GM12864 (cell line): ENCODE data around the gene GGT1.
"Not testable (repeated sequence)": the region's sequence is repeated elsewhere in the genome, so short reads cannot be mapped to it uniquely, and the experiment has no call there.

Source experiments
- DNase-seq: peaks from one replicate; pipeline ENCODE4 v3.0.0-alpha.2; 2011; ENCODE audit warnings: low read depth
- H3K4me3 ChIP-seq: 2 replicates; pipeline ENCODE4 v1.5.1; 2011; ENCODE audit warnings: mild to moderate bottlenecking, low read depth, low read length, control low read depth
- TF ChIP-seq, protein P1 (sequence below): IDR thresholded peaks from 2 replicates; pipeline ENCODE4 v1.5.1; 2011; ENCODE audit warnings: low read depth, mild to moderate bottlenecking, moderate library complexity, low read length, control low read depth, inconsistent platforms; ENCODE audit errors: missing control alignments

The GGT1 gene

DNA sequence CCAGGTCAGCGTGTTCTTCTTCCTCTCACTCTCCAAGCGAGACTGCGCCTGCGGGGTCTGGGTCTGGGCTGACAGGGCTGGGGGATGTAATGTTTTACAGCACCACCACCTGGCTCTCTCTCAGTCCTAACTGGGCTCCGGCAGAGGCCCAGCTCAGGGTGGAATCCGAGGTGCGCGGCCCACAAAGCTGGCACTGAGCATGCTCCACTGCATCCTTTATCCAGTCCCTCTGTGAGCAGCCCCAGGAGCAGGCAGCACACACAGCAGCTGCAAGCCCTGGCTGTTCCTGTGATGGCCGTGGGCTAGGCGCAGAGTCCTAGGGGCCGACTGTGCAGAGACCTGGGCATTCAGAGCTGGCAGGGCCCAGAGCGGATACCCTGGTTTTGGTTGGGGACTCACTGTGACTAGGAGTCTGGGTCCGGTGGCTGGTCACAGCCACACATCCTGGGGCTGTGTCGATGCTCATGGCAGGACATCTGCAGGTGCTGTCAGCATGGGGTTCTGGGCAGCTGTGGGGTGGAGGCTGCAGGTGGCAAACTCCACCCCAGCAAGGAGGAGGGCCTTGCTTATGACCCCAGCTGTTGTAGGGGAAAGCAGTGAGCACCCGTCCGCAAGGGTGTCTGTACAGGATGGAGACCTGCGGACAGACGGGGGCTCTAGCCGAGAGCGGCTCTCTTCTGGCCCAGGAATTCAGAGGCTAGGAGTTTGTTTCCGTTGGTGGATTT is 14.1 kb upstream of the GGT1 start:
- no peak overlapping the region for H3K4me3 ChIP-seq
- no peak for DNase-seq
- TF ChIP-seq, protein P1, sequence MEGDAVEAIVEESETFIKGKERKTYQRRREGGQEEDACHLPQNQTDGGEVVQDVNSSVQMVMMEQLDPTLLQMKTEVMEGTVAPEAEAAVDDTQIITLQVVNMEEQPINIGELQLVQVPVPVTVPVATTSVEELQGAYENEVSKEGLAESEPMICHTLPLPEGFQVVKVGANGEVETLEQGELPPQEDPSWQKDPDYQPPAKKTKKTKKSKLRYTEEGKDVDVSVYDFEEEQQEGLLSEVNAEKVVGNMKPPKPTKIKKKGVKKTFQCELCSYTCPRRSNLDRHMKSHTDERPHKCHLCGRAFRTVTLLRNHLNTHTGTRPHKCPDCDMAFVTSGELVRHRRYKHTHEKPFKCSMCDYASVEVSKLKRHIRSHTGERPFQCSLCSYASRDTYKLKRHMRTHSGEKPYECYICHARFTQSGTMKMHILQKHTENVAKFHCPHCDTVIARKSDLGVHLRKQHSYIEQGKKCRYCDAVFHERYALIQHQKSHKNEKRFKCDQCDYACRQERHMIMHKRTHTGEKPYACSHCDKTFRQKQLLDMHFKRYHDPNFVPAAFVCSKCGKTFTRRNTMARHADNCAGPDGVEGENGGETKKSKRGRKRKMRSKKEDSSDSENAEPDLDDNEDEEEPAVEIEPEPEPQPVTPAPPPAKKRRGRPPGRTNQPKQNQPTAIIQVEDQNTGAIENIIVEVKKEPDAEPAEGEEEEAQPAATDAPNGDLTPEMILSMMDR: no peak

DNA sequence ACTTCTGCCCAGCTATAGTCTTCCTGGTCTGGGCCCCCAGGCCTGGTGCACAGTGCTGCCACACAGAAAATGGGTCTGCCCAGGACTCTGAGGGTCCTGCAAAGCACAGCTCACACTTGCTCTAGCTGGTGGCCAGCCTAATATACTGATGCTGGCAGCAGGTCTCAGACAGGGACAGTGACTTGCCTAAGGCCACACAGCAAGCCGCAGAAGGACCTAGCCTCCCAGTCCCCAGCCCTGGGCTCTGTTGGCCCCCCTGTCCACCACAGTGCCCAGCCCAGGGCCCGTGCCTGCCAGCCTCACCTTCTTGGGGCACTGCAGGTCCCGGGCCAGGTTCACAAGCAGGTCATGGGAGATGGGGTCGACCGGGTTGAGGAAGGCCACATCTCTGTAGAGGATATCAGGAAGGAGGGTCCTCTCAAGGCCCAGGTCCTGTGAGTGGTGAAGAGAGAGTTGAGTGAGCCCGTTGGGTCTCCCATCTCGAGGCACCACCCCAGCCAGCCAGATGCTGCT is 13.4 kb upstream of the GGT1 start:
- H3K4me3 ChIP-seq: no peak overlapping the region
- no peak for DNase-seq
- TF ChIP-seq, protein P1: no peak

DNA sequence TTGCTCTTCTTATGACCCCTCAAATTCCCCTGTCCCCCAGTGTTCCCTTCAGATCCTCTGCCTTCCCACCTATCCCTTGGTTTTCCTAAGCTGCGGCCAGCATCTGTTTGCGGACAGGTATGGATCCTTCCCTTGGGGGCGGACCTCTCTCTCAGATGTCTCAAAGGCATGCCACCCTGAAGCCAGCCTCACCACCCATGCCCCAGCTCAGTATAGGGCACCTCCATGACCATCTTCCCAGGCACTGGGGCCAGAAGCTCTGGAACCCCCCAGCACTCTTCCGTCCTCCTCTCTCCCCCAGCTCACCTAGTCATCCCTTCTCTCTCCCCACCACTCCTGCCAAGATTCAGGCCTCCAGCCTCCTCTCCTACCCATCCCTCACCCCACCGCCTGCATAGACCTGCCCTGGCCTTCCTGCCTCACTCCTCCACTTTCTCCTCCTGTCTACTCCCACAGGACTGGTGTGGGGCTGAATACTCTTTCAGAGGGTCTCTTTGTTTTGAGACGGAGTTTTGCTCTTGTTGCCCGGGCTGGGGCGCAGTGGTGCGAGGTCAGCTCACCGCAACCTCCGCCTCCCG is 12.3 kb upstream of the GGT1 start:
- DNase-seq: no peak
- no peak overlapping the region for H3K4me3 ChIP-seq
- TF ChIP-seq, protein P1: no peak

DNA sequence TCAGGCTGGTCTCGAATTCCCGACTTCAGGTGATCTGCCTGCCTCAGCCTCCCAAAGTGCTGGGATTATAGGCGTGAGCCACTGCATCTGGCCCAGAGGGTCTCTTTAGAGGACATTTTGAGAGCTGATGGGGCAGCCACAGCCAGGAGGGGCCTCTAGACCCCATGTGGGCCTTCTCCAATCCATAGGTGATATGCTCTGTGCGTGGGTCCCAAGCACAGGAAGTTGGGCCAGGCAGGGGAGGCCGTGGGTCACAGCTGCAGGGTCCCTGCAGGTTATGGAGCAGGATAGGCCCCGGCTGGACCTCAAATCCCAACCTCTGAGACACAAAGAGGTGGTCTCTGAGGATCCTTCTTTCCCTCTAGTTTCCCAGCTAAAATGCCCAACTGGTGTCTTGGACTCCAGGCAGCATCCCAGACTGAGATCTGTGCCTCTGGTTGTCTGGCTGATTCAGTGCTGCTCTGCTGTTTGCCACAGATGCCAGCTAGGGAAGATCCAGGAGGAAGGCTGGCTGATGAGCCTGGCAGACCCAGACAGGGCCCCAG is 11.6 kb upstream of the GGT1 start:
- no peak for DNase-seq
- H3K4me3 ChIP-seq: no peak overlapping the region
- TF ChIP-seq, protein P1: no peak

DNA sequence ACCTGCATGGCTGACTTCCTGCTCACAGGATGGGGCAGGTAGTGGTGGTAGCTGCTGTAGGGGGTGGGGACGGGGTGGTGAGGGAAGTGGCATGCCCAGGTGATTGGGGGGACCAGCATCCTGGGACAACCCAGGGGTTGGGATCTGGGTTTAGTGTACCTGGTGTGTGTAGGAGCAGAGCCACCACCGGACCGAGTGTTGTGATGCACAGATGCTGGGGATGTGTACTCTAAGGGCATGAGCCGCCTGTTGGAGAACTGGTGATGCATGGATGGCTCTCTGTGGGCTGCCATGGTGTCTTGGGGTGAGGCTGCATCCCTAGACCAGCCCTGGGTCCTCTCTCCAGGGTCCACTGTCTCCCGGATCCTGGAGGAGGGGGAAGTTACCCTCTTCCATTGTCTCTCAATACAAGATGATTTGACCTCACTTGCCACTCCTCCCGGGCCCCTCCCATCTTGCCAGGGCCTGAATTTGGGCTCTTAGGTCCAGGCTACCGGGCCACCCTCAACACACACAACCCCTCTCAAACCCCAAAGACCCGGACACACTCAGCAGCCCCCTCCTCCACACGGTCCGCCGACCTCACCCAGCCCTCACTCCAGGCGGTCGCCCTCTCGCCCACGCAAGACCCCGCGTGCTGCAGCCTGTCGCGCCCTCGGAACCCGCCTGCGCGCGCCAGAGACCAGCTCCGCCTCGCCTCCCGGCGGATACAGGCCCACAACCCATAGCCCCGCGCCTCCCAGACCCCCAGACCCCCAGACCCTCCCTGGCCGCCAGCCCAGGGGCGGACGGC is 10.7 kb upstream of the GGT1 start:
- TF ChIP-seq, protein P1: no peak
- peak overlapping the region; percentile 40 for H3K4me3 ChIP-seq
- DNase-seq: no peak

DNA sequence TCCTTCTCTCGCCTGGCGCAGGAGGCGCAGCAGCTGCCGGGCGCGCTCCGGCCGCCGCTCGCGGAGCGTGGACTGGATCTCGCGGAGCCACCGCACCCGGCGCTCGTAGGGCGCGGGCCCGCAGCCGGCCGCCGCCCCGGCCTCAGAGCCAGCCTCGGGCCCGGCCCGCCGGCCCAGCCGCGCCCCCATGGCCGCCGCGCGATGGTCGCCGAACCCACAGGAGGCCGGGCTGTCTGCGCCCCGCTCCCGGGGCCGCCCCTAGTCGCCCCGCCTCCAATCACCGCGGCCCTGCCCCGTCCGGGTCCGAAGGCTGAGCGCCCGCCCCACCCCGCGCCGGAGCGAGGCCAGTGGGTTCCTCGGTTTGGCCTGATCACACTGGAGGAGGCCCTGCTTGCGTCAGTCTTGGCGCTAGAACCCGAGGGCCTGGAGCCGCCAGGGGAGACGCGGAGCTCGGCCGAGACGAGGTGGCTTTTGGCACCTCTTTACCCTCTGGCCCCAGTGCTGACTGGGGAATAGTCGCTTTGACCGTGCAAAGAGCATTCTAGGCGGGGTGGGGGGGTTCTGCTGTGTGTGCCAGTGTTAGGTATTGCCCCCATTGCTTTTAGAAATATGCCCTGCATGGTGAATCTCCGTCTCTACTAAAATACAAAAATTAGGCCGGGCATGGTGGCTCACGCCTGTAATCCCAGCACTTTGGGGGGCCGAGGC is 10.0 kb upstream of the GGT1 start, which contains the start of gene LRRC75B:
LRRC75B (minus strand) TSS at position 223 of the 708 bp plus-strand sequence; CDS start at position 189, 34 bp downstream.
- TF ChIP-seq, protein P1: no peak
- no peak for DNase-seq
- H3K4me3 ChIP-seq: peak within 1 kb of the TSS; percentile 40

DNA sequence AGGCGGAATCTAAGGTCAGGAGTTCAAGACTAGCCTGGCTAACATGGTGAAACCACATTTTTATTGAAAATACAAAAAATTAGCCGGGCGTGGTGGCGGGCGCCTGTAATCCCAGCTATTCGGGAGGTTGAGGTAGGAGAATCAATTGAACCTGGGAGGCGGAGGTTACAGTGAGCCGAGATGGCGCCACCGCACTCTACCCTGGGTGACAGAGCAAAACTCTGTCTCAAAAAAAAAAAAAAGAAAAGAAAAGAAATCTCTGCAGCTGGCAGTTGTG is 9.5 kb upstream of the GGT1 start:
- DNase-seq, H3K4me3 ChIP-seq: not testable (repeated sequence)
